HEK293T (cell line): Measurements from ENCODE around the gene CDYL2.

Experiments
- CTCF ChIA-PET: fragments of 350-600 bp; formaldehyde crosslinking; extraction: SDS; loops from one replicate; lab custom pipeline; 2021; ENCODE audit warnings: antibody characterized with exemption, inconsistent platforms; lab: Yijun Ruan, JAX
- POLR2A ChIA-PET: fragments of 350-600 bp; formaldehyde crosslinking; extraction: SDS; loops from one replicate; lab custom pipeline; 2020; ENCODE audit warnings: antibody characterized with exemption, inconsistent platforms; lab: Yijun Ruan, JAX
- DNase-seq: peaks from one replicate; pipeline ENCODE4 v3.0.0; 2012; ENCODE audit warnings: mixed read lengths; ENCODE audit errors: extremely low spot score
- ARNT ChIP-seq: fragments of 450-650 bp; IDR thresholded peaks from 2 replicates; pipeline ENCODE4 v1.6.1; 2017; ENCODE audit warnings: mild to moderate bottlenecking
- BHLHE40 ChIP-seq: fragments of 450-650 bp; IDR thresholded peaks from 2 replicates; pipeline ENCODE4 v1.6.1; 2016; ENCODE audit warnings: mild to moderate bottlenecking, moderate library complexity, borderline replicate concordance
- CTBP1 ChIP-seq: fragments of 450-650 bp; IDR thresholded peaks from 2 replicates; pipeline ENCODE4 v1.6.1; 2016; ENCODE audit warnings: borderline replicate concordance
- ELF4 ChIP-seq: fragments of 450-650 bp; IDR thresholded peaks from 2 replicates; pipeline ENCODE4 v1.6.1; 2017; ENCODE audit warnings: antibody characterized with exemption
- FOXA1 ChIP-seq: fragments of 450-650 bp; IDR thresholded peaks from 2 replicates; pipeline ENCODE4 v1.6.1; 2016; ENCODE audit warnings: mild to moderate bottlenecking
- FOXK2 ChIP-seq: fragments of 450-650 bp; IDR thresholded peaks from 2 replicates; pipeline ENCODE4 v1.6.1; 2016; ENCODE audit warnings: mild to moderate bottlenecking
- FOXM1 ChIP-seq: fragments of 450-650 bp; IDR thresholded peaks from 2 replicates; pipeline ENCODE4 v1.6.1; 2017; ENCODE audit warnings: mild to moderate bottlenecking, borderline replicate concordance
- HDGF ChIP-seq: fragments of 450-650 bp; IDR thresholded peaks from 2 replicates; pipeline ENCODE4 v1.6.1; 2017; ENCODE audit warnings: antibody characterized with exemption, borderline replicate concordance
- L3MBTL2 ChIP-seq: fragments of 450-650 bp; conservative IDR thresholded peaks from 2 replicates; pipeline ENCODE4 v1.6.1; 2016; ENCODE audit warnings: mild to moderate bottlenecking
- LEF1 ChIP-seq: fragments of 450-650 bp; IDR thresholded peaks from 2 replicates; pipeline ENCODE4 v1.6.1; 2017; ENCODE audit warnings: mild to moderate bottlenecking, borderline replicate concordance
- NFRKB ChIP-seq: fragments of 450-650 bp; IDR thresholded peaks from 2 replicates; pipeline ENCODE4 v1.6.1; 2016; ENCODE audit warnings: mild to moderate bottlenecking, moderate library complexity
- SP1 ChIP-seq: fragments of 450-650 bp; IDR thresholded peaks from 2 replicates; pipeline ENCODE4 v1.6.1; 2017
- SUZ12 ChIP-seq: fragments of 450-650 bp; IDR thresholded peaks from 2 replicates; pipeline ENCODE4 v1.6.1; 2016; ENCODE audit warnings: mild to moderate bottlenecking
- TARDBP ChIP-seq: fragments of 450-650 bp; IDR thresholded peaks from 2 replicates; pipeline ENCODE4 v1.6.1; 2016
- ZNF384 ChIP-seq: fragments of 450-650 bp; IDR thresholded peaks from 2 replicates; pipeline ENCODE4 v1.6.1; 2016
- TF ChIP-seq, protein P1 (sequence below): fragments of 450-650 bp; IDR thresholded peaks from 2 replicates; pipeline ENCODE4 v1.6.1; 2016

CDYL2 gene

DNA sequence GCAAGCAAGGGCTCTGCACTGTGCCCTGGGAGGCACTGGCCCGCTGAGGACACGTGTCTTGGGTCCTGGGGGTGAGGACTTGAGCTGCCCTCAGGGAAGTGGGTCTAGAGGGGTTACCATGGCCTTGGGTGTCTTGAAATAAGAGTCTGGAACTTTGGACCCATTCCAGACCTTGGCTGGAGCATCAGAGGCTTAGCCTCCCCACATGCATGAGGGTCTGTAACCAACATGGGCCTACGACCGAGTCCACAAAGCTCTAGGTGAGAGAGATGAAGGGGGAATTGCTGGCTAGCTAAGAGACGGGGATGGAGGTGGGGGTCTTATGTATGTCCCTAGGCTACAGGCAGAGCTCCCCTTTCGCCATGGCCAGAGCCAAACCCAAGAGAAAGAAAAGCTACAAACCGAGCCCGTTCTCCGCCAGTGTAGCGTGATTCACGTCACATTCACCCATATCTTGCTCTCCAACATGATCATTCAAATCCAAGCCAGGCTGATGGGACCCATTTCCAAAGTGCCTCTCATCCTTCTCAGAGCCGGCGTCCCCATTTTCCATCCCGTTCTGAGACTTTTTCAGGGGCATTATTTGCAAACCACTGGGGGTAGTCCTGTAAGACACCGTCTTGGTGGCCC lies 120.1 kb downstream of the CDYL2 start:
- POLR2A ChIA-PET = no interaction called here
- no peak for TF ChIP-seq L3MBTL2
- TF ChIP-seq SP1 = no peak
- no peak for TF ChIP-seq TARDBP
- TF ChIP-seq ELF4 = no peak
- TF ChIP-seq SUZ12 = no peak
- TF ChIP-seq, protein P1, sequence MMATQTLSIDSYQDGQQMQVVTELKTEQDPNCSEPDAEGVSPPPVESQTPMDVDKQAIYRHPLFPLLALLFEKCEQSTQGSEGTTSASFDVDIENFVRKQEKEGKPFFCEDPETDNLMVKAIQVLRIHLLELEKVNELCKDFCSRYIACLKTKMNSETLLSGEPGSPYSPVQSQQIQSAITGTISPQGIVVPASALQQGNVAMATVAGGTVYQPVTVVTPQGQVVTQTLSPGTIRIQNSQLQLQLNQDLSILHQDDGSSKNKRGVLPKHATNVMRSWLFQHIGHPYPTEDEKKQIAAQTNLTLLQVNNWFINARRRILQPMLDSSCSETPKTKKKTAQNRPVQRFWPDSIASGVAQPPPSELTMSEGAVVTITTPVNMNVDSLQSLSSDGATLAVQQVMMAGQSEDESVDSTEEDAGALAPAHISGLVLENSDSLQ = no peak
- no peak for TF ChIP-seq ZNF384
- TF ChIP-seq LEF1 = no peak
- TF ChIP-seq NFRKB = no peak
- TF ChIP-seq FOXA1 = no peak
- TF ChIP-seq CTBP1 = no peak
- no peak for TF ChIP-seq FOXK2
- CTCF ChIA-PET = no interaction called here
- DNase-seq = no peak

DNA sequence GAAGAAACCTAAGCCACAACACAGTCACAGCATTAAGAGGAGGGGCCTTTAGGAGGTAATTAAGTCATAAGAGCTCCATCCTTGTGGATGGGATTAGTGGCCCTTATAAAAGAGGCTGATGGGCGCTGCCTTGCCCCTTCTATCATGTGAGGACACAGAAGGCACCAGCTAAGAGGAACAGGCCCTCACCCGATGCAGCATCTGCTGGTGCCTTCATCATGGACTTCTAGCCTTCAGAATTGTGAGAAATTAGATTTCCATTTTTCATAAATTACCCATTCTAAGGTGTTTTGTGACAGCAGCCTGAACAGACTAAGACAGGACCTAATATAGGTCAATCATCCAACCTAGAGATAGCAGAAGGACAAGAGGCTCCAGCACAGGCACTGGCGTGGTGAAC lies 120.8 kb downstream of the CDYL2 start:
- TF ChIP-seq BHLHE40 = no peak
- no peak for TF ChIP-seq SUZ12
- TF ChIP-seq ARNT = no peak
- no peak for TF ChIP-seq FOXA1
- no peak for TF ChIP-seq LEF1
- TF ChIP-seq, protein P1 = no peak
- TF ChIP-seq NFRKB = no peak
- TF ChIP-seq HDGF = no peak
- TF ChIP-seq FOXM1 = no peak
- no peak for TF ChIP-seq L3MBTL2
- no peak for TF ChIP-seq FOXK2
- TF ChIP-seq SP1 = no peak
- ChIA-PET POLR2A (no interaction called here), CTCF (no interaction called here)
- DNase-seq = no peak

DNA sequence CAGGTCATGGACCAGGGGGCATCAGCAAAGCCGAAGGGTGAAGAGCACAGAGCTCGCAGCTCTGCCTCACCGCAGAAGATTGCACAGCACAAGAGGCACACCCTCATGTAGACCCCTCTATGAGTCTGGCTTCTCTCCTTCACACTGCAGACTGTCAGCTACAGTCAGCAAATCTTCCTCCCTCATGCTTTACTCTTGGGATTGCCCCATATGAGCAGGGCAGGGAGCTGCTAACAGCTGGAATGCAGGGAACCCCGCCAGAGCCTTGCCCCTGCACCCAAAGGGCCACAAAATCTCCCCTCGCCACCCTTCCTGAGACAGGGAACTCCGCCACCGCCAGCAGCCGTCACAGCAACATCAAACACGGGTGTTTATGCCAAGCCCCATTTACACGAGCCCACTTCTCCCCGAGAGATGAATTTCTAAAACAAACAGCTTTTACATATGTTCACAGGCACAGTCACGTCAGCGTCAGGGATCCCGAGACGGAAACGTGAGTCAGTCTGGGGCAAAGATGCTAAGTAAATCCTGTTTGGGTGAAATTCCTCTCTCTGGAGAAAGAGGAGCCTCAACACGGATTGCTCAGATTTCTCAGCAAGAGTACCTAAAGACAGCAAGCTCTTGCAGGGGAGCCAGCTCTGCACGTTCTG lies 121.9 kb downstream of the CDYL2 start:
- no peak for DNase-seq
- ChIA-PET CTCF (no interaction called here), POLR2A (no interaction called here)
- no peak for TF ChIP-seq ARNT
- no peak for TF ChIP-seq L3MBTL2
- TF ChIP-seq NFRKB = no peak
- TF ChIP-seq SP1 = no peak
- no peak for TF ChIP-seq FOXM1
- TF ChIP-seq LEF1 = no peak
- TF ChIP-seq, protein P1 = no peak
- TF ChIP-seq FOXK2 = no peak
- no peak for TF ChIP-seq HDGF
- TF ChIP-seq ZNF384 = no peak
- no peak for TF ChIP-seq ELF4
- TF ChIP-seq FOXA1 = no peak

DNA sequence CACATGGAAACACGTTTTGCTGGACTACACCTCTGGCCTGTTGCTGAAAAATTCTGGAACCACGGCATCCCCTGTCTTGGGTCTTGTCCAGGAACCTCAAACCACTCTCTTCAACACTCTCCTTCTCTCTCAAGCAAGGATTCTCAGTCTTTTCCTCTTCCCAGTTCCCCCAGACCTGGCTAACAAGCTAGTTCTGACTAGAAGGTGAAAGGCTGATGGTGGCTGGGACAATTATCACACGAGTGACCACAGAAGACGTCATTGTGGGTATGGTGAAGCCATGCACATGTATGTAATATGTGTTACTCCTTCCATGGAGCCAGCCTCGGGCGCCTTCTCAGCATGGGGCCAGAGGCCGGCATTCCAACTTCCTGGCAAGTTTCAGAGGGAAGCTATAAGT lies 123.0 kb downstream of the CDYL2 start:
- POLR2A ChIA-PET = no interaction called here
- CTCF ChIA-PET = no interaction called here

DNA sequence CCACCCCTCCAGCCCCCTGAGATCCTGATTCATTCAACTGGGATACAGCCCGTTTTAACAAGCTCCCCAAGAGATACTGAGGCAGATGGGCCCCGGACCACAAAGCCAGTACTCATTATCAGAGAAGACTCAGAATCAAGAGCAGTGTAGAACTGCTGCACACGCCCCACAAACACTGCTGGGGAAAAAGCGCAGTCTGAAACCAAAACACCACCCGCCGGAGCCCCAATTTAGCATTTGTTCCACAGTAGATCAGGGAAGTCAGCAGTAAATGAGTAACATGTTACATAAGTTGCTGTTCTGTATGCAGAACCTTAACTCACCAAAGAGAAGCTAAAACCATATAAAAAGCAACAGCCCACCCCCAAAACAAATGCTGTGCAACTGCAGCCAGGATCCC lies 123.6 kb downstream of the CDYL2 start:
- ChIA-PET POLR2A (no interaction called here), CTCF (no interaction called here)
- no peak for DNase-seq
- TF ChIP-seq HDGF (no peak), BHLHE40 (no peak), TARDBP (no peak), LEF1 (no peak), FOXM1 (no peak)

More for the DNA sequence above, 123.0 kb downstream of the CDYL2 start:
- TF ChIP-seq ELF4 (no peak), BHLHE40 (no peak)
- no peak for DNase-seq

DNA sequence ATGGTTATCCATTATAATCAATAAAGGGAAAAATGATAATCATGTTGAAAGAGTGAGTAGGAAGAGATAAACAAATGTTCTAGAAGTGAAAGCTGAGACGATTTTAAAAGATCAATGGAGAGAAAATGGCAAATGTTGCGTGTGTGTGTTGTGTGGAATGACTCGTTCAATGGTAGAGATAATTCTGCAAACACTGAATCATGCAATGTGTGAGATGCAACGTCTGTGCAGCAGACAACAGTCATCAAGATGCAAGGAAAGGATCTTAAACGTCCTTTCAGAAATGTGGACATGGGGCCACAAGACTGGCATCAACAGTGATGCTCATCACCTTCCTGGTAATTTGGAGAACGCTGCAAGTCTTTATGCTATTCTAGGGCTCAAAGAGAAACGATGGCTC lies 124.4 kb downstream of the CDYL2 start:
- POLR2A ChIA-PET = no interaction called here
- DNase-seq = no peak
- CTCF ChIA-PET = no interaction called here
- TF ChIP-seq FOXM1 (no peak), NFRKB (no peak), ELF4 (no peak), CTBP1 (no peak), BHLHE40 (no peak), SUZ12 (no peak), FOXK2 (no peak), ZNF384 (no peak), FOXA1 (no peak), LEF1 (no peak), TARDBP (no peak), SP1 (no peak)
- TF ChIP-seq, protein P1 = no peak
